GM18502 (cell line): ENCODE data around the gene CFAP74.

Experiments
- ATAC-seq: cut with Tn5 transposase; IDR thresholded peaks from one replicate; pipeline ENCODE4 v1.9.1; 2021; ENCODE audit warnings: mild to moderate bottlenecking; ENCODE audit not compliant: unreplicated experiment, poor library complexity

Gene CFAP74

GRCh38 chr1:2020310-2020655 is 16.7 kb upstream of the CFAP74 start:
- no peak for ATAC-seq

GRCh38 chr1:2019571-2020309 is 16.2 kb upstream of the CFAP74 start:
- ATAC-seq, result no peak

GRCh38 chr1:2019172-2019543 is 15.6 kb upstream of the CFAP74 start, which contains the start of gene GABRD:
GABRD (plus strand) TSS chr1:2019345; CDS start chr1:2019424, 79 bp downstream.
- ATAC-seq, result no peak

- ATAC-seq, result no peak
Measured at GRCh38 chr1:2018217-2019171, 14.9 kb upstream of the CFAP74 start.

GRCh38 chr1:2016123-2016522 is 12.5 kb upstream of the CFAP74 start:
- no peak for ATAC-seq

- no peak for ATAC-seq
Measured at GRCh38 chr1:2014741-2015735, 11.5 kb upstream of the CFAP74 start.

- ATAC-seq, result no peak
Measured at GRCh38 chr1:2014181-2014580, 10.6 kb upstream of the CFAP74 start.

- ATAC-seq, result no peak
Measured at GRCh38 chr1:2009101-2010053, 5.8 kb upstream of the CFAP74 start.

- no peak for ATAC-seq
Measured at GRCh38 chr1:2004856-2005255, 1.3 kb upstream of the CFAP74 start.

- ATAC-seq, result no peak
Measured at GRCh38 chr1:2001773-2002411, 1.7 kb downstream of the CFAP74 start.

- ATAC-seq, result no peak
Measured at GRCh38 chr1:2000850-2001249, 2.7 kb downstream of the CFAP74 start.

GRCh38 chr1:2000432-2000831 is 3.2 kb downstream of the CFAP74 start:
- no peak for ATAC-seq

GRCh38 chr1:1997576-1997975 is 6.0 kb downstream of the CFAP74 start:
- no peak for ATAC-seq

- ATAC-seq, result no peak
Measured at GRCh38 chr1:1996207-1996651, 7.4 kb downstream of the CFAP74 start.

- ATAC-seq, result no peak
Measured at GRCh38 chr1:1994536-1994935, 9.1 kb downstream of the CFAP74 start.

GRCh38 chr1:1990222-1990621 is 13.4 kb downstream of the CFAP74 start:
- no peak for ATAC-seq

- no peak for ATAC-seq
Measured at GRCh38 chr1:1989789-1990188, 13.8 kb downstream of the CFAP74 start.

- ATAC-seq, result no peak
Measured at GRCh38 chr1:1989102-1989542, 14.5 kb downstream of the CFAP74 start.
